ENCODE data around the gene AGAP1.
"Not testable (repeated sequence)": the region's sequence is repeated elsewhere in the genome, so short reads cannot be mapped to it uniquely, and the experiment has no call there.

The AGAP1 gene

GRCh38 chr2:235595422-235596010, 101.7 kb downstream of the AGAP1 start:
- DNase-seq, result peak; percentile 69

GRCh38 chr2:235596272-235596671, 102.4 kb downstream of the AGAP1 start:
- no peak for DNase-seq

GRCh38 chr2:235597081-235597615, 103.3 kb downstream of the AGAP1 start:
- no peak for DNase-seq

GRCh38 chr2:235598026-235598425, 104.2 kb downstream of the AGAP1 start:
- DNase-seq, result no peak

DNA sequence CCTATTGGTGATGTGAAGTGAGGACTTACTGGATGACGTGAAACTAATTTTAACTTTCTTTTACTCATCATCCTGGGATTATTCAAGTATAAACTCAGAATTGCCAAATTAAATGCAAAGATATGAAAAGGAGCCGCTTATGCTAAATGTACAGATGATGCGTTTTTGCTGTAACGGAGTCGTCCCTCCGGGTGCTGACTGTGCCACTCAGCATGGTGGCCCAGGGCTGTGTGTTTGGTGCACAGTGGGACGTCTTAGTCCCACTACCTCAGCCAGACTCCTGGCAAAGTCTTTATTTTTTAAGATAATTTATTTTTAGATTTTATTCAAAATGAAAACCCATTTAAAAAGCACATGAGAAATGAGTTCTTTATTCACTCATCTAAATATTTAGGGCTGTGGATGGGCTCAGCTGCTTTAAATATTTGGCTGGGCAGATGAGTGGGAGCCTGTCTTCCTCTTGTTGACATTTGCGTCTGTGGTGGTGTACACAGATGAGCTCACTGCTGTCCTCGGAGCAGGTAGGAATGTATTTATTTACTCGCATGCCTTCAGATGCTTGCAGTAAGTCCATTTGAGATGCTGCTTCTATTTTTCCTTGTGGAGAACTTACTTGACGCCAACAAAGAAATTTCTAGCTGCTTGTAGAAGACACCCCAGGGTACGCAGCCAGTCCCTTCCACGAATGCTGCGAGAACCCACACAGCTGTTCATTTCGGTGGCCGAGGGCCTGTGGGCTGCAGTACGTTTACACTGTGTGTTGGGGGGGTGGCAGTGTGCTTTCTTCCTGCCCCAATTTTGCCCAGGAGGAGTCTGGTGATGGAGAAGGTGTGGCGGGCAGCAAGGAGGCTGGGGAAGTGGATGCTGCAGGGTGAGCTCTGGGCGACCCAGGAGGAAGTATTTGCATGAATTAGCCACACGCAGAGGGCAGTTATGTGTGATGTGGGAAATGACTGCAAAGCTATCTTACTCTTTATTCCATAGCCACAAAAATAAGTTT, 105.0 kb downstream of the AGAP1 start:
- DNase-seq, result no peak

GRCh38 chr2:235599596-235600338, 105.9 kb downstream of the AGAP1 start:
- no peak for DNase-seq

DNA sequence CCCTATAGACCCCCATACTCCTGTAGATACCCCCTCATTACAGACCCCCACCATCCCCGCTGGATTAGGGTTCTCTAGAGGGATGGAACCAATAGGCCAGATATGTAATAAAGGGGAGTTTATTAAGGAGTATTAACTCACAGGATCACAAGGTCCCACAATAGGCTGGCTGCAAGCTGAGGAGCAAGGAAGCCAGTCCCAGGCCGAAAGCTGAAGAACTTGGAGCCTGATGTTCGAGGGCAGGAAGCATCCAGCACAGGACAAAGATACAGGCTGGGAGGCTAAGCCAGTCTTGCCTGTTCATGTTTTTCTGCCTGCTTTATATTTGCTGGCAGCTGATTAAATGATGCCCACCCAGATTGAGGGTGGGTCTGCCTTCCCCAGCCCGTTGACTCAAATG, 106.6 kb downstream of the AGAP1 start:
- no peak for DNase-seq

GRCh38 chr2:235600926-235601325, 107.1 kb downstream of the AGAP1 start:
- DNase-seq, result no peak

DNA sequence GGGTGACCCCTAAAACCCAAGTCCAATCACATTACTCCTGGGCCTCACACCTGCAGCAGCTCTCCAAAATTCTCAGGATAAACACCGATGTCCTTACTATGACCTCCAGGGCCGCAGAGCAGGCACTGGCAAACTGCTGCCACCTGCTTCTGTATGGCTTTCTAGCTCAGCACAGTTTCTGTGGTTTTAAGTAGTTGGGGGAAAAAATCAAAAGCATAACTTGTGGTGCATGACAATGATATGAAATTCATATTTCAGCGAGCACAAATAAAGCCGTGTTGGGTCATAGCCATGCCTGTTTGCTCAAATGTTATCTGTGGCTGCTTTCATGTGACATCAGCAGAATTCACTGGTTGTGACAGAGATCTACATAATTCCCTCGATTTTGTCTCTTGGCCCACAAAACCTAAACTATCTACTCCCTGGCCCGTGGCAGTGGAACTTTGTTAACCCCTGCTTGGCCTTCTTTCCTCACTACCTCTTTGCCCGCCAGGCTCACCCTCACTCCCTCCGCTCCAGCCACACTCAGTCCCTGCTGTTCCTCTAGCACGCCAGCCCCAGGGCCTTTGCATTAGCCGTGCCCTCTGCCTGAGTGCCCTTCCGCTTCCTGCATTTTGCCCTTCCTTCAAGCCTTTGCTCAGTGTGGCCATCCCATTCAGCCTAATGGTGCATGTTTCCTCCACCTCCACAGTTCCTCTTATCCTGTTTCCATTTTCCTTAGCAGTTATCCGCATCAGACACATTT, 108.3 kb downstream of the AGAP1 start:
- no peak for DNase-seq

DNA sequence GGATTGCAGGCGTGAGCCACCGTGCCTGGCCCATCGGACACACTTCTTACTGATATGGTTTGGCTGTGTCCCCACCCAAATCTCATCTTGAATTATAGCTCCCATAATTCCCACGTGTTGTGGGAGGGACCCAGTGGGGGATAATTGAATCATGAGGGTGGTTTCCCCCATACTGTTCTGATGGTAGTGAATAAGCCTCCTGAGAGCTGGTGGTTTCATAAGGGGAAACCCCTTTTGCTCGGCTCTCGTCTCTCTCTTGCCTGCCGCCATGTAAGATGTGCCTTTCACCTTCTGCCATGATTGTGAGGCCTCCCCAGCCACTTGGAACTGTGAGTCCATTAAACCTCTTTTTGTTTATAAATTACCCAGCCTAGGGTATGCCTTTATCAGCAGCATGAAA, 109.1 kb downstream of the AGAP1 start:
- DNase-seq, result not testable (repeated sequence)

- no peak for DNase-seq
These were observed 109.8 kb downstream of the AGAP1 start for GRCh38 chr2:235603659-235604058.

GRCh38 chr2:235605312-235606003, 111.6 kb downstream of the AGAP1 start:
- DNase-seq, result no peak

- DNase-seq, result no peak
These were observed 112.3 kb downstream of the AGAP1 start for GRCh38 chr2:235606004-235606715.

- no peak for DNase-seq
These were observed 113.8 kb downstream of the AGAP1 start for GRCh38 chr2:235607546-235608199.

DNA sequence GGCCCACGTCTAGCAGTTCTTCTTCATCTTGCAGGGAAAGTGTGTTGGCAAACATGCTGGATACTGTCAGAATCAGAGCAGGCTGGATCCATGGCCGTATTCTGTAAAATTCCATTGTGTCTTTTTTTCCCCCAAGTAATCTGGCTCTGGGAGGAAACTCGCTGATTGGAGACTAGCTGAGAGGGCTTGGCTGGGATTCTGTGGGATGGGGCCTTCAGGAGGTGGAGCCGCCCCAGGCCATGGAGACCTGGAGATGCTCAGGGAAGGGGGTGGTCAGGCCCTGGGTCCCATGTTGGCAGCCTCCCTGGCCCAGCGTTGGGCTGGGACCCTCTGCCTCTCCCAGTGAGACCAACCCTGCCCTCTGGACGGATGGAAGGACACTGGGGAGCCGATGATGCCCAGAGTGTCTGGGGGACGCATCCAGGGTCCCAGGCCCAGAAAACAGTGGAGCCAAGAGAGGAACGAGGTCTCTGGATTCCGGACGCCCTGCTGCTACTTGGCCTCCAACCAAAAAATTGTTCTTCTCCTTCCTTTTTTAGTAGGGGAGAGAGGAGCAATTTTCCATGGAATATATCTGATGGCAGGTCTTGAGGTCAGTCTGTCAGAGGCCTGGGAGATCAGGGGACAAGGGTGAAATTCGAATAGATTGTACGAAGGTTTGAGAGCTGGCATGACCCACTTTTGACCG, 114.5 kb downstream of the AGAP1 start:
- no peak for DNase-seq

- no peak for DNase-seq
These were observed 115.5 kb downstream of the AGAP1 start for GRCh38 chr2:235609321-235609720.

GRCh38 chr2:235609746-235610145, 115.9 kb downstream of the AGAP1 start:
- no peak for DNase-seq

DNA sequence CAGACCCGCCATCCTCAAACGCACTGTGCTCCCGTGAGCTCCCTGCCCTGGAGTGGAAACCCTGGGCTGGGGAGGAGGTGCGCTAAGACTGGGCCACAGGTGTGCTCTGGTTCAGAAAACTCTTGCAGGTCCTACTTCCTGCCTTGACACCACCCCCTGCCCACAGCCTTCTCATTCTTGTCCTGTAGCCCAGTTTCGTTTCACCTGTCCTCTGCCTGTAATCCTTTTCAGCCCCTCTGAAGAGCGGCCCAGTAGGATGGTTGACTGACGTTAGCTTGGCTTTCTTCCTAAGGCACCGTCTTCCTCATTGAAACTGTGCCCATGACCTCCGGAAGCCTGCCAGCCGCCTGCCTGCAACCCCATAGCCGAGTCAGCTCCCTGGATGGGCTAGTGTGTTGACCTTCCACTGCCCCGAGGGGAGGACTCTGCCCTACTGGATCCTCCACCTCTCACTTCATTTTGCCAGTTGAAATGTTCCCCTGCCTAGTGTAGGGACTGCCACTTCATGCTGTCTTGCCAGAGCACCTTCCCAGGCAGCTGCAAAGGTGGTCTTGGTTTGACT, 116.9 kb downstream of the AGAP1 start:
- no peak for DNase-seq

GRCh38 chr2:235611349-235611748, 117.5 kb downstream of the AGAP1 start:
- no peak for DNase-seq

DNA sequence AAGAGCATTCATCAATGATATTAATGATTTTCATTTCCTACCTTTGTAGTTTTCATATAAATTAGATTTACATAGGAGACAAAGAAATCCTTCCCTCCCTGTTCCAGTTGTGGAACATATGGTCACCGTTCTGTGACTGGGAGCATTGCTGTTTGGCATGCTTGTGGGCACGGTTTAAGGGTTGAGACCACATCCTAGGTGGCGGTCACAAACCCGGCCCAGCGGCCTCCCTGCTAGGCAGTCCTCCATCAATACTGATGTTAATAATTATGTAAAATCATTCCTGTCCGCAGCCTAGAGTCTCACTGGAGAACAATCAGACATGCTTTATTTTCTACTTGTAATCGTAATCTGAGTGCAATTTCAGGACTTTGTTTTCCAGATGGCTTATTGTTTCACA, 117.9 kb downstream of the AGAP1 start:
- no peak for DNase-seq

Data from stimulated activated CD8-positive, alpha-beta memory T cell treated with anti-CD3 and anti-CD28 coated beads, Interleukin-4, amount 100 ng/mL, for 48 hours (primary cell).